ENCODE data around the gene SHISA9.

GRCh38 chr16:13178318-13178717 lies 276.9 kb downstream of the SHISA9 start:
- no peak for TF ChIP-seq CTCF (IDR thresholded peaks at IDR 0.05)
- TF ChIP-seq POLR2A (IDR thresholded peaks at IDR 0.05), result no peak
